Measurements from ENCODE around the gene LIN9.

DNA sequence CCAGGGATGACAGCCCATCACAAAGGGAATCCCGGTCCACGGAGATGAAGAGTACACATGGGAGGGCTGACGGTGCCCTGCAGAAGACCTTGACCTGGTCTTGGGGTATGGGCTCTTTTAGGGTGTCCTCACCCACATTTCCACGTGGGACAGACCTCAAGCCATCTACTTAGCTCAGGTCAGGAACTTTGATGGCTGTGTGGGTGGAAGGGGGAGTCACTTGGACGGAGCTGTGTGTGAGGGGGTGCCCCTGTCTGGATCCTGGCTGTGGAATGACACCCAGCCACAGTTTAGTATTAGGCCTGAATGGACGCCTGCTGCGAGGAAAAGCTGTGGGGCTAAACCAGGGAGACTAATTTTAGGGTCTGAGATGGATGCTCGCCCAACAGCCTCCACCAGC lies 96.4 kb downstream of the LIN9 start:
- TF ChIP-seq JUND (IDR thresholded peaks at IDR 0.05; ENCODE audit: low read length) (no peak), SRF (IDR thresholded peaks at IDR 0.05; ENCODE audit: low read depth, low read length) (no peak), POLR2A (IDR thresholded peaks at IDR 0.05; ENCODE audit: control extremely low read depth in 1 of 2, low read depth in 2 of 2, low read length in 2 of 2) (no peak), EP300 (IDR thresholded peaks at IDR 0.05; ENCODE audit: borderline replicate concordance in 1 of 2, low read depth in 2 of 2, low read length in 2 of 2) (no peak), CREB1 (IDR thresholded peaks at IDR 0.05) (no peak), POLR2AphosphoS5 (IDR thresholded peaks at IDR 0.05; ENCODE audit: low read depth, low read length) (no peak), NRF1 (IDR thresholded peaks at IDR 0.05; ENCODE audit: low read depth, low read length) (no peak), EZH2 (IDR thresholded peaks at IDR 0.05; ENCODE audit: low read depth, low read length, severe bottlenecking) (no peak), USF2 (IDR thresholded peaks at IDR 0.05; ENCODE audit: low read length) (no peak), YY1 (IDR thresholded peaks at IDR 0.05; ENCODE audit: low read depth, low read length) (no peak), CHD1 (IDR thresholded peaks at IDR 0.05; ENCODE audit: low read depth, low read length) (no peak)
- TF ChIP-seq, protein P1, sequence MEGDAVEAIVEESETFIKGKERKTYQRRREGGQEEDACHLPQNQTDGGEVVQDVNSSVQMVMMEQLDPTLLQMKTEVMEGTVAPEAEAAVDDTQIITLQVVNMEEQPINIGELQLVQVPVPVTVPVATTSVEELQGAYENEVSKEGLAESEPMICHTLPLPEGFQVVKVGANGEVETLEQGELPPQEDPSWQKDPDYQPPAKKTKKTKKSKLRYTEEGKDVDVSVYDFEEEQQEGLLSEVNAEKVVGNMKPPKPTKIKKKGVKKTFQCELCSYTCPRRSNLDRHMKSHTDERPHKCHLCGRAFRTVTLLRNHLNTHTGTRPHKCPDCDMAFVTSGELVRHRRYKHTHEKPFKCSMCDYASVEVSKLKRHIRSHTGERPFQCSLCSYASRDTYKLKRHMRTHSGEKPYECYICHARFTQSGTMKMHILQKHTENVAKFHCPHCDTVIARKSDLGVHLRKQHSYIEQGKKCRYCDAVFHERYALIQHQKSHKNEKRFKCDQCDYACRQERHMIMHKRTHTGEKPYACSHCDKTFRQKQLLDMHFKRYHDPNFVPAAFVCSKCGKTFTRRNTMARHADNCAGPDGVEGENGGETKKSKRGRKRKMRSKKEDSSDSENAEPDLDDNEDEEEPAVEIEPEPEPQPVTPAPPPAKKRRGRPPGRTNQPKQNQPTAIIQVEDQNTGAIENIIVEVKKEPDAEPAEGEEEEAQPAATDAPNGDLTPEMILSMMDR (IDR thresholded peaks at IDR 0.05; ENCODE audit: control extremely low read depth in 1 of 3, insufficient read depth in 1 of 3, low read depth in 1 of 3, low read length in 3 of 3) = no peak

Measured in H1 (cell line).